ENCODE measurements around the gene DBNDD1.

The DBNDD1 gene

DNA sequence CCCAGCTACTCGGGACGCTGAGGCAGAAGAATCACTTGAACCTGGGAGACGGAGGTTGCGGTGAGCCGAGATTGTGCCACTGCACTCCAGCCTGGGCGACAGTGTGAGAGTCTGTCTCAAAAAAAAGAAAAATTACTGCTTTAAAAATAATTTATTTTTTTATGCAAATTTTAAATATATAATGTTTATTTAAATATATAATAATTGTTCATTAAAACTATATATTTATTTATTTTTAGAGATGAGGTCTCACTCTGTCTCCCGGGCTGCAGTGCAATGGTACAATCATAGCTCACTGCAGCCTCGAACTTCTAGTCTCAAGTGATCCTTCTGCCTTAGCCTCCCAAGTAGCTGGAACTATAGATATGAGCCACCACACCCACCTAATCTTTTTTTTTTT, 15.2 kb upstream of the DBNDD1 start:
- DNase-seq, result no peak

DNA sequence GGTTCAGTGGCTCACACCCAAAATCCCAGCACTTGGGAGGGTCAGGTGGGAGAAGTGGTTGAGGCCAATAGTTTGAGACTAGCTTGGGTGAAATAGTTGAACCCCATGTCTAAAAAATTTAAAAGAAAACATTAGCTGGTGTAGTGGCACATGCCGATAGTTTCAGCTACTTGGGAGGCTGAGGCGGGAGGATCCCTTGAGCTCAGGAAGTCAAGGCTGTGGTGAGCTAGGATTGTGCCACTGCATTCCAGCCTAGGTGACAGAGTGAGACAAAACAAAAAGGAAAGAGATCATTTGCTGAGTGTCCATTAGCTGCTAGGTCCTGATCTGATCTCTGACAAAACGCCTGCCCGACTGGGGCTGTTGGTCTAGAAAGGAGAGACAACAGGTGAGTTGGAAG, 14.1 kb upstream of the DBNDD1 start:
- no peak for DNase-seq

DNA sequence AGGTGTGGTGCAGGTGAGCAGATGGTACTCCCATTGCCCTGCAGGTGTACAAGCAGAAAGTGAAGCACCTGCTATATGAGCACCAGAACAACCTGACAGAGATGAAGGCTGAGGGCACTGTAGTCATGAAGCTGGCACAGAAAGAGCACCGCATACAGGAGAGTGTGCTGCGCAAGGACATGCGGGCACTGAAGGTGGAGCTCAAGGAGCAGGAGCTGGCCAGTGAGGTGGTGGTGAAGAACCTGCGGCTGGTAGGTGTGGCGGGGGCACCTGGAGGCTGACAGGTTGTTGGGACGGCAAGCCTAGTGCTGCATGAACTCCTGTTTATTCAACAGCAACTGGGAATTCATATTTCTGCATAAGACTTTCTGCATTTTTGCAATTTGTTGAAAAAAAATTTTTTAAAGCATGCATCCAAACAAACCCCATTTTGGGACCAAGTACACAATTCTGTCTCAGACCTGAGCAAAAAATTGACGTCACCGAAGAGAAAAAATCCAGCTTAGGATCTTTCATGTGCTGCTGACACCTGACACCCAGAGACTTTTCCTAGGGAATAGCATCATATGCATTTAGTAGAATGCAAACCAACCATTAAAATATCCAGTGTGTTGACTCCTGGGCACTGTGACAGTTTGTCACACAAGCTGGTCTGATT, 13.5 kb upstream of the DBNDD1 start:
- DNase-seq, result no peak

DNA sequence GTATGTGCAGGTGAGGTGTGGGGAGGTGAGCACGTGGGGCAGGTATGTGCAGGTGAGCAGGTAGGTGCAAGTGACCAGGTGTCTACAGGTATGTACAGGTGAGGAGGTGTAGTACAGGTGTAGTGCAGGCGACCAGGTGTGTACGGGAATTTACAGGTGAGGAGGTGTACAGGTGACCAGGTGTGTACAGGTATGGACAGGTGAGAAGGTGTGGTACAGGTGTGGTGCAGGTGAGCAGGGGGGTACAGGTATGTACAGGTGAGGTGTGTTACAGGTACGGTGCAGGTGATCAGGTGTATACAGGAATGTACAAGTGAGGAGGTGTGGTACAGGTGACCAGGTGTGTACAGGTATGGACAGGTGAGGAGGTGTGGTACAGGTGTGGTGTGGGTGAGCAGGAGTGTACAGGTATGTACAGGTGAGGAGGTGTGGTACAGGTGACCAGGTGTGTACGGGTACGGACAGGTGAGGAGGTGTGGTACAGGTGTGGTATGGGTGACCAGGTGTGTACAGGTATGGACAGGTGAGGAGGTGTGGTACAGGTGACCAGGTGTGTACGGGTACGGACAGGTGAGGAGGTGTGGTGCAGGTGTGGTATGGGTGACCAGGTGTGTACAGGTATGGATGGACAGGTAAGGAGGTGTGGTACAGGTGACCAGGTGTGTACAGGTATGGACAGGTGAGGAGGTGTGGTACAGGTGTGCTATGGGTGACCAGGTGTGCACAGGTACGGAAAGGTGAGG, 12.8 kb upstream of the DBNDD1 start:
- no peak for DNase-seq

DNA sequence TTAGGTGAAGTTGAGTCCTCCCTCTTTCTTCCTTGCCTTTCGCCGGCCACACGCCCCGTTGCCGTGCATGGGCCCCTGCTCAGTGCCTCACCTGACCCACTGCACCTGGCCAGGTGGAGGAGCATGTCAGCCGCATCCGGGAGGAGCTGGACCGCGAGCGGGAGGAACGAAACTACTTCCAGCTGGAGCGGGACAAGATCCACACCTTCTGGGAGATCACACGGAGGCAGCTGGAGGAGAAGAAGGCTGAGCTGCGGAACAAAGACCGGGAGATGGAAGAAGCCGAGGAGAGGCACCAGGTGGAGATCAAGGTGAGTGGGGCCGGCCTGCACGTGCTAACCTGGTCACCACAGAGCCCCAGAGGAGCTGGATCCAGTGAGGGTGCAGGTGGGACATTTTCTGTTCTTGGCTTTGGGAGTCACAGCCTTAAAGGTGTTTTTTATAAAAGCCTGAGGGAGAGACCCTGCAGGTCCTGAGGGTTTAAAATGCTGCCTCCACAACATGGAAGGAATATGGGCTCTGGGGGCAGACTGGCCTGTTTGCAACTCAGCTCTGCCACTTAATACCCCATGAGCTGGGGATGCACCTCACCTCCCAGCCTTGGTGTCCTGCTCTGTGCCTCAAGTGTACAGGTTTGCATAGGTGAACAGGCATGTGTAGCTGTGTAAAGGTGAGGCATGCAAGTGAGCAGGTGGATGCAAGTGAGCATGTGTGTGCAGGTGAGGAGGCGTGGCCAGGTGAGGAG, 12.1 kb upstream of the DBNDD1 start:
- DNase-seq, result no peak

DNA sequence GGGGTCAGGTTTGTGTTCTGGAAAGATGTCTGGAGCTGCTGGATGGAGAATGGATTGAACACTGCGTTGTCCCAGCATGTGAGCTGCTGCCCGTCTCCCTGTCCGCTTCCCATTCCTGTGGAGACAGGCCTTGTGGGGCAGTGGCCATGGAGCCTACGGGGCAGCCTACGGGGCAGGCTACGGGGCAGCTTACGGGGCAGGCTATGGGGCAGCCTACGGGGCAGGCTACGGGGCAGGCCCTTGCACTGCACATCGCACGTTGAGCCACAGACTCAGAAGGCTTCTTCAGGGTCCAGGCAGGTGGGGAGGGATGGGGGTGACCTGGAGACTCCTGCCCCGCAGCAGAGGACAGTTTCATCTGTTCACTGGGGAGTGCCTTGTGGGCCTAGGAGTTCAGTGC, 9.7 kb upstream of the DBNDD1 start:
- no peak for DNase-seq

DNA sequence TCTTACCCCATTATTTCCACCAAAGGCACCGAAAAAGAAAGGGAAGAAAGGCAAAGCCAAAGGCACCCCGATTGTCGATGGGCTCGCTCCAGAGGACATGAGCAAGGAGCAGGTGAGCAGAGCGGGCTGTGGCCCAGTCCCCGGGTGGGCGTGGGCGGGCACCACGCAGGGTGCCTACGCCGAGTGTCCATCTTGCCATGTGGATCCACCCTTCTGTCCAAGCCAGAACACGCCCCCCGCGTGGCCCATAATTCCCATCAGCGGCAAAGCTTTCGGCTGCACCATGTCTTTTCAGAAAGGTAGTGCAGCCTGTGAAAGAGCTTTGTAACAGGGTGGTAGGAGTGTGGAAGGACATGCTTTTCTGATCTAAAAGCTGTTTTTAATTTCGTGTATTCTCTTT, 8.4 kb upstream of the DBNDD1 start:
- DNase-seq, result no peak

DNA sequence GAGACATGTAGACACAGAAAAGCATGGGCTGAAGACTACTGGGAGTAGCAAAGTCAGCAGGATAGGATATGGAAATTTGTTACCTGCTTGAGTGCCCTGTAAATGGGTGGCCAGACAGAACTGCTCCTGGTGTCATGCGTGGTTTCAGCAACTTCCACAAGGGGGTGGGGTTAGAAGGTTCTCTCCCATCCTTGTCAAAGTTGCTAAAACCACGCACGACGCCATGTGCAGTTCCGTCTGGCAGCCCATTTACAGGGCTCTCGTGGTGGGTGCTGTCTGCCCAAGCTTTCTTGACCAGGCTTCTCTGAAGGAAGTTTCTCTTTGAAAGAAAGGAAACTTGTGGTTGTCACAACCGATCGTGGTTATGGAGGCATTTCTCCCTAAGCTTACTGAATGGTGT, 6.9 kb upstream of the DBNDD1 start:
- DNase-seq, result no peak

DNA sequence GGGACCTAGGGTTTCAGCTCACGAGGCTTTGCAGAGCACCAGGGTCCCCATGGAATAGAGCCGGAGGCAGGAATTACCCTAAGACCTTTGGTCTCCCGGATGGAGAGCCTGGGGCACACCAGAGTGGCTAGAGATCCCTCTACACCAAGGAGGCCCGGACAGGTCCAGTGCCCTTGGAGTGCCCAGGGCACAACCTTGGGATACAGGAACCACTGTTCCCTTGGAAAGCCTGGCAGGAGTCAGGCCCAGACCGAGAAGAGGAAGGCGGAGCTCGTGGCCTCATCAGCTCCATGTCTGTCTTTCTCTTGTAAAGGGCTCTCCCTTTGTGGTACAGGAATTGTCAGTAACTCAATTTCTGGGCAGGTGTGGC, 3.8 kb upstream of the DBNDD1 start:
- no peak for DNase-seq

DNA sequence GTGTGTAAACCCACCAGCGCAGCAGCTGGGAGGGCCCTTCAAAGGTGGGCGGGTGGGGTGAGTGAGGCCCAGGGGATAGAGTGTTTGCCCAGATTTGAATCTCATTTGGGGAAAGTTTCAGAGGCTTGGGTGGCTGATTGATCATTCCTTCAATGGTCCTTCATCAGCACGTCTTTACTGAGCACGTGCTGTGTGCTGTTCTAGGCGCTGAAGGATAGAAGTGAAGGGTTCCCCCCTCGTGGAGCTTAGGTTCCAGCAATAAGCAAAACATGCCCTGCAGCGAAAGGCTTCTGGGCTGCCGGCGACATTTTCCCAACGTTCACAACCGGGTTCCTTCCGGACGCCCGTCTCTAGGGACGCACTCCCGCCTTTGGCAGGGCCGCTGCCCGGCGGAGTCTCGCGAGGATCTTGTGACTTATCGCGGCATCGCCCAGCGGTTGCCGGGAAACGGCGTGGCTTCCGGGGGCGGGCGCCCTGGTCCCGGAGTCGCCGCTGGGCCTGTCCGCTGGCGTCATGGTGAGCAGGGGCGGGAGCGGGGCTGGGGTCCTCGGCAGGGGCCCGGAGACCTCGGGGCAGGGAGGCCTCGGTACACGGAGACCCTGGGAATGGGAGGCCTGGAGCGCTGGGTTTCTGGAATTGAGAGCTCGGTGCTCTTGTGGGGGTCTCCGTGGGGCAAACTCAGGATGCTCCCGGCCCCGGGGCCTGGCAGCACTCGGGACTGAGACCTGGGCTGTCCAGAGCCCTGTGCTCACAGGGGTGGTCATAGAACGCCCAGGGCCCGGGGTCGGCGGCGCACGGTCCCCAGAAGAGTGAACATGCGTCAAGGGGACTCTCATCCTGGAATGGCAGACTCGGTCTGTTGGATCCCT, 3.2 kb upstream of the DBNDD1 start:
- peak; percentile 81 for DNase-seq

DNA sequence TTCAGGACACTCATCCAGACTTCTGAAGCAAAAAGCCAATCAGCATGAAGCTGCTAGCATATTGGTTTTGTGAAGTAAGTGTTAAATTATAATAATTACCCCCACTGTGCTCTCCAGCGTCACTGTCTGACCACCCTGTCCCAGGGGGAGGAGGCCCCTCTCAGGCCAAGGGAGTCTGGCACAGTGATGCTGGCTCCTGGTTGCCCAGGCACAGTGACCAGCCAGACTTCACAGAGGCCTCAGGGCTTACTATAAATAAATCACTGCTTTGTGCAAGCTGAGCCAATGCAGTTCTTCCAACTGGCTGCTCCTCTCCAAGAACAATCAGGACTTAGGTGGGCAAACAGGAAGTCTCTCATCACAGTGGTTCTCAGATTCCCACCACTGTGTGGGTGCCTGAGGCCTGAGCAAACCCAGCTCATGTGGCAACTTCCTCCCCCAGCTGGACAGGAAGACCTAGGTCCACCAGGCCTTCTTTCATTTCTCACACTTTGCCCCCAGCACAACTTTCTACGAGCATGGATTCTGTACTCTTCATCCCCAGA, 1.7 kb upstream of the DBNDD1 start:
- no peak for DNase-seq

DNA sequence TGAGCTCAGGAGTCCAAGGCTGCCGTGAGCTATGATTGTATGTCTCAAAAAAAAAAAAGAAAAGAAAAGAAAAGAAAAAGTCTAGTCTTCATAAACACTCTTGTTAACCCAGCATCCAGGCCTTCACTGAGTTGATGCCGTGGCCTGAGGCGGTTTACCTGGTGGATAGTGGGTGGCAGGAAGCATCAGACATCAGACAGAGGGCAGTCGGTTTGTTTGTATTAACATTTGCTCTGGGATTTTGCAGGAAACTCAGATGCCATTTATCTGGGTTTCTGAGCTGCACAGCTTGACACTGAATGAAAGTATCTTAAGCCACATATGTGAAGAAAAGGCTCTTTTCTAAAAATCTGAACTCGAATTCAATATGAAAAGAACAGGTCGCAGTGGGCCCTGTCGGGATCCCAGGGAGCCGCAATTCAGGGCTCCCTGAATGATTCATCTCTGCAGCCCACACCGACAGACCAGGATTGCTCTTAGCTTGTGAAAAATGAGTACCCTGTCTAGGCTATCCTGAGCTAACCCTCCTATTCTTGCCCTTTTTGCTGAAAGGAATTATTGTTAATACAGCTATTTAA, 1.1 kb upstream of the DBNDD1 start:
- no peak for DNase-seq

DNA sequence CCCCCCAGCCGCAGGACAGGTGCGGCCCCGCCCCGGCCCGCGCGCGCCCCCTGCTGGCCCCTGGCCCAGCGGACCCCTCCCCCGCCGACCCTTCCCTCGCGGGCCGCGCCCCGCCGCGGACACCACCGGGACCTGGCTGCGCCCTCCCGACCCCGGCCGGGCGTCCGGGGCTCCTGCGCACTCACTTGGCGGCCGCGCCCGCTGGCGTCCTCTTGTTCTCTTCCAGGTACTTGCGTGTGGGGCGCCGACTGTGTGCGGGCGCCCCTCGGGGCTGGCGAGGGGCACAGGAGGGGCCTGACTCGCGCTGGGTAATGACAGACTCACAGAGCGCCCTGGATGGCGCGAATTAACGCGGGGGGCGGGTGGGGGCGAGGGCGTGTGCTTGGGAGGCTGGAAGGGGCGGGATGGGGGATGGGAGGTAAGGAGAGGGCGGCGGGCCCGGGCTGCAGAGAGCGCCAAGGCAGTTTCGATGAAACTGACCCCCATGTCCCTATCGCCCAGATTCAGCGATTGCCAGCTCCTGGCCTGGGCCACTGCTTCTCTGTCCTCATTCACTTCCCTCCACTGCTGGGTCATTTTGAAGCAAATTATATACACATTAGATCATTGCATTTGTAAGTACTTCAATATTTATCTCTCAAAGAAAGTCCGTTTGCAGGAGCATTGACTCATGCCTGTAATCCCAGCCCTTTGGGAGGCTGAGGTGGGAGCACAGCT, 445 bp upstream of the DBNDD1 start:
- DNase-seq, result peak; percentile 50

DNA sequence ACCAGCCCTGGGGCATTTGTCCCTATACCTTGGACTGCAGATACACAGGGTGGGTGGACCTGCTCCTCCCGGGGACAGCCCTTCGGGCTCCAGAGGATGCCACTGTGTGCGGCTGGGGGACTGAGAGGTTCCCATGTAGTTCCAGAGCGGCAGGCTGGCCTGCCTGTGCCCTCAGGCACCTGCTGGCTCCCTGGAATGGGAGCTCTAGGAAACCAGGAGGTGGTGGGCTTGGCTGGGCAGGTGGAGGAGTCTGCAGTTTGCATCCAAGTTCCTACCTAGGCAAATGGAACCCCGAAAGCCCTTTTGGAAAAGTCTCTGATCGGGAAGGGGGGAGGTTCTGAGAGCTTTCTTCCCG, 982 bp downstream of the DBNDD1 start:
- DNase-seq, result no peak

DNA sequence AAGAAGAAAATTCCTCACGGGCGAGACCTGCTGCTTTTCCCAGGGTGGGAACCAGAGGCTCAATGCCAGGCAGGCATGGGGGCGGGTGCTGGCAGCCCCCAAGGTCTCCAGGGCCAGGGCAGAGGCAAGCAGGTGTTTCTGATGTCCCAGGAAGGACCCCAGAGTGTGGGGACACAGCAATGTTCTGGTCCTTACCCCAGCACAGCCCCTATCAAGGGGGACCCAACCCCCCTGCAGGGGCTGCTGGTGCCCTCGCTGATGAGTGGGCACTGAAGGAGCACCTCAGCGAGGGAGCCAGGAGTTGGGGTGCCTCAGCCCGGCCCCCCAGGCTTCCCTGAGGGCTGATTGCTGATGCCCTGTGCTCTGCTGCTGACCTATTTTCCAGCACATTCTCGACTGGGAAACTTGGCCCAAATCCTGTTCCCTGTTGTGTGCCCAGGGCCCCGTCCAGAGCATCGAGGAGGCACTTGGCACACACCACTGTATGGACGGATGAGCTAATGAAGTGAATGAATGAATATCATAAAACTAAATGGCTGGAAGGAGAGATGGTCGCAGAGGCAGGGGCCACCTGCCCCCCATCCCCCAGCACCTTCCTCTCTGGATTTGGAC, 2.8 kb downstream of the DBNDD1 start:
- DNase-seq, result no peak

DNA sequence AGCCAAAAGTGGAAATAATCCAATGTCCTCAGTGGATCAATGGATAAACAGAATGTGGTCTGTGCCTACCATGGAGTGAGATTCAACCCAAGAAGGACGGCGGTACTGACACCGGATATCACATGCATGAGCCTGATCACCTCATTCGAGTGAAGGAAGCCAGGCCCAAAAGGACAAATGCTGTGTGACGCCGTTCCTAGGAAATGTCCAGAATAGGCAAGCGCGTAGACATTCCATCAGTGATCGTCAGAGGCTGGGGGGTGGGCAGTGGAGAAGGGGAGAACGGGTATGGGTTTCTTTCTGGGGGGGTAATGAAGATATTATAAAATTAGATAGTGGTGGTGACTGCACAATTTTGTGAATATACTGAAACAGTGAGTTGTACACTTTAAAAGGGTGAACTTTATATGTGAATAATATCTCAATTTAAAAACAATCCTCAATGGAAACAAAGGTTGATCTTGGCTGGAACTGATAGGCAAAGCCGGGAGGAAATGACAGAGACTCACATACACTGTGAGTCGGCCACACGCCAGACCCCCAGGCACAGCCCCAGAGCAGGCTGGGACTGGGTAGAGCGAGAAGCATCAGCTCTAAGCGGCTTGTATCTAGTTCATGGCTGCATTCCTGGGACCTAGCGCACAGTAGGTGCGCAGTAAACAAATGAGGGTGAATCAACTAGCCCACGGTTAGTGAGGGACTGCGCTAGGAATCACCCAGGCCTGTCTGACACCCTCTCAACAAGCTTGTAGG, 3.5 kb downstream of the DBNDD1 start:
- no peak for DNase-seq

DNA sequence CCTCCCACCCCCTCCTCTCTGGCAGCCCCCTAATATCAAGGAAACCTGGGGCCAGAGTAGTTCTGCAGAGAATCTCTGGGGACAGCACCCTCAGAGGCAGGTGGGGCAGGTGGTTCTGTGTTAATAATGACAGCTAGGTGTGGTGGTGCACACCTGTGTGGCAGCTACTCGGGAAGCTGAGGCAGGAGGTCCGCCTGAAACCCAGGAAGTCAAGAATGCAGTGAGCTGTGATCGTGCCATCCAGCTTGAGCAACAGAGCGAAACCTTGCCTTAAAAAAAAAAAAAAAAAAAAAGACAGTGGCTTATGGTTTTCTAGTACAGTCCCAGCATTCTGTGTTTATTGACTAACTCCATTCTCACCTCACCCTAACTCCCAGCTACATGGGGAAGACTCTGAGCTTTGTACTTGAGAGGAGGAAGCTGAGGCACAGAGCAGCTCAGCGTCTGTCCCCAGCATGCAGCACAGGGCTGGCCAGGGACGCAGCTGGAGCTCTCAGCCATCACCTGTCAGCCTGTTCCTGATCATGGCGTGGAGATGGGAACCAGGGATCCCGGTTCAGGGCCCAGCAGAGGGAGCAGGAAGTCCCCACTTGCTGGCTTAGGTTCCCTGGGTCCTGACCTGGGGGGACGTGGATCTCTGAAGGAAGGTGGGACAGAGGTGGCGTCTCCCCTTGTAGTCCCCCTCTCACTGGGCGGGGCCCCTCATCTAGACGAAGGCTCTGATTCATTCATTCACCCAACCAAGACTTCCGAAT, 6.1 kb downstream of the DBNDD1 start:
- no peak for DNase-seq

DNA sequence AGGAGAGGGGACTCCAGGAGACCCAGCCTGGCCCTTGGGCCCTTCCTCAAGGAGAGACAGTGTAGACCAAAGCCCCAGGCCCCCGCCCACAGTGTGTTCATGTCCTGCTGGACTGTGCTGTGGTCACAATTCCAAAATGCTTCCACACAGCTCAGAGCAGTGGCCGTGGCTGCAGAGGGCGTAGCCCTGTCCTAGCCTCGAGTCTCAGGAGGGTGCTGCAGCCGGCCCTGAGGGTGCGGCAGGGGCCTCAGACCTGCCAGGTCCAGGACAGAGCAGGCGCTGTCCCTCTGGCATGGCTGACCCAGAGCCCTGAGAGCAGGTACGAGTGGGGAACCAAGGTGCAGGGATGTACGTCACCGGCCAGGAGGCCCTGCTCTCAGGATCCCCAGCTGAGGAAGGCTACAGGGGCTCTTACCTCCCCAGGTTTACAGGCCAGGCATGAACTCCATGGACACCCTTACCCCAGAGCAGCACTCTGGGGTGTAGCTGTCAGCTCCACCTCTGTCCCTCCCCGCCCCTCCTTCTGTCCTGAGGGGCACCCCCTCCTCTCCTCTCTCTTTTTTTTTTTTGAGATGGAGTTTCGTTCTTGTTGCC, 7.3 kb downstream of the DBNDD1 start:
- DNase-seq, result no peak

DNA sequence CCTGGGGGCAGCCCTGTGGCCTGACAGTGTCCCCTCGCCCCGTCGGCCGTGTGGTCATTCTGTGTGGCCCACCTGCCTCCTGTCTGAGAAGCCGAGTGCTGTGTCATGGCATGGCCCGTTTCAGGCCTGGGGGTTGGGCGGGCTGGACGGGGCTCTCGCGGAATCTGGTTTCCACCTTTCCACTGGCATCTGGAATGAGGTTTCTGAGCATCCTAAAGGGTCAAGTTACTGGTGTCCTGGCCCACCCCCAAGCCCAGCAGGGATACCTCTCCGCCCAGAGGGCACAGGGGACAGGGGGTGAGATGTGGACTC, 7.8 kb downstream of the DBNDD1 start:
- no peak for DNase-seq

Data from NCI-H2107 (cell line).